Endothelial cell of umbilical vein (primary cell): ENCODE measurements around the gene CCDC197.

Experiments used
- CTCF ChIP-seq, 2 donors: IDR thresholded peaks; 1 replicate in 1 of 2; 2 replicates in 1 of 2; pipeline ENCODE4 v1.5.1; 2011; ENCODE audit warnings: low read length in 2 of 2, mild to moderate bottlenecking in 2 of 2, moderate library complexity in 2 of 2, control low read depth in 1 of 2, inconsistent platforms in 1 of 2, low read depth in 1 of 2; ENCODE audit not compliant: insufficient read depth in 1 of 2; ENCODE audit errors: extremely low read depth in 1 of 2
- GATA2 ChIP-seq: IDR thresholded peaks from 2 replicates; pipeline ENCODE4 v1.7.0; 2011; ENCODE audit warnings: low read depth, mild to moderate bottlenecking, moderate library complexity, mixed read lengths, low read length; ENCODE audit not compliant: insufficient read length, insufficient read depth

DNA sequence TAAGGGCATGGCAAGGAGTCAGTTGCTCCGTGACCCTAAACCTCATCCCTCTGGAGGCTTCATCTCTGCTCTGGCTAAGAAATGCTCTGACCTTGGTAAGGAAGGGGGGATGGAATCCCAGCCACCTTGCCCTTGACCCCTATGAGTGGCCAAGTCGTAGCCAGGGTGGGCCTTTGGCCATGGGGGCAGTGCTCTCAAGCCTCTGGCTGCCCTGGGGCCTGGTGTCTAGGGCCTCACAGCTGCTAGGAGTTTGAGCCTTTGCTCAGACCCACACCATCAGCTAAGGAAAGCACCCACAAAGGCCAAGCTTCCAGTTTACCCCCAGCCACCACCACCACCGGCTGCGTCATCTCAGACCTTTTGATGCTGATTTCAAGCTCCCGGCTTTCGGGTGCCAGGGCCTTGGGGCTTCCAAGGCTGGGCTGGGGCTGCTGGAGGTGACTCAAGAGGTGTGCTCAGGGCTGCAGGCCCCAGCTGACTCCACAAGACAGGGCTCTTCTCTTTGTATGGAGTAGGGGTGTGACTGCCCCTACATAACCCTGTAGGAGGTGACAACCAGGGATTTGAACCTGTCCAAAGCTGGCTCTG, 24.4 kb upstream of the CCDC197 start:
- TF ChIP-seq CTCF (IDR thresholded peaks at IDR 0.05; ENCODE audit: extremely low read depth in 1 of 2, insufficient read depth in 1 of 2, low read depth in 1 of 2, low read length in 2 of 2) (no peak), GATA2 (no peak)
